Endothelial cell of umbilical vein (primary cell): Measurements from ENCODE around the gene FABP1. TPM values are rescaled to one million over a fixed set of nuclear protein-coding genes. Genes with fewer than 3 reads are reported as not detected.

ENCODE experiments used
- BruUV-seq: library from RNA; stranded (reverse); fragments of 400-500 nt; replicated peaks from 2 replicates; lab custom pipeline; 2021; lab: Mats Ljungman, UMichigan
- CTCF ChIA-PET: fragments of 300-600, 350-600 bp; sonication (Branson Sonifier 250); formaldehyde crosslinking; loops from one replicate; lab custom pipeline; 2021; ENCODE audit warnings: antibody characterized with exemption, inconsistent platforms; lab: Charles Lee
- POLR2A ChIA-PET: fragments of 300-600, 350-600 bp; sonication (Branson Sonifier 250); formaldehyde crosslinking; loops from one replicate; lab custom pipeline; 2021; ENCODE audit warnings: antibody characterized with exemption, inconsistent platforms; lab: Charles Lee
- DNase-seq: peaks from one replicate; pipeline ENCODE4 v3.0.0-alpha.2; 2011; ENCODE audit warnings: low read depth, low spot score
- FAIRE-seq: peaks from 2 replicates; lab custom pipeline; 2011; peaks lifted over from hg19 to GRCh38; lab: Jason Lieb, UNC
- H2AFZ ChIP-seq: 2 replicates; pipeline ENCODE4 v1.6.0; 2012; ENCODE audit warnings: low read depth, low read length, control low read depth, inconsistent platforms
- H3K27ac ChIP-seq: 2 replicates; pipeline ENCODE4 v1.5.1; 2011; ENCODE audit warnings: low read depth, mild to moderate bottlenecking, control low read depth, low read length, moderate library complexity; ENCODE audit not compliant: insufficient read depth
- H3K27me3 ChIP-seq, 2 experiments: 2 replicates each; pipeline versions ENCODE4 v1.6.0 to v1.6.1; 2011; ENCODE audit warnings: low read length in 2 of 2, mixed read lengths in 1 of 2; ENCODE audit not compliant: control insufficient read depth in 2 of 2, insufficient read depth in 2 of 2
- H3K36me3 ChIP-seq, 2 experiments: 2 replicates in 1 of 2; 3 replicates in 1 of 2; pipeline ENCODE4 v1.5.1; 2011; ENCODE audit warnings: low read length in 2 of 2, mild to moderate bottlenecking in 1 of 2, moderate library complexity in 1 of 2; ENCODE audit not compliant: control insufficient read depth in 2 of 2, insufficient read depth in 2 of 2; ENCODE audit errors: extremely low read depth in 1 of 2
- H3K4me1 ChIP-seq: 3 replicates; pipeline ENCODE4 v1.5.1; 2011; ENCODE audit warnings: mild to moderate bottlenecking, low read length; ENCODE audit not compliant: control insufficient read depth, insufficient read depth; ENCODE audit errors: extremely low read depth
- H3K4me2 ChIP-seq: 2 replicates; pipeline ENCODE4 v1.6.1; 2011; ENCODE audit warnings: low read length, control low read depth, mixed read lengths; ENCODE audit not compliant: insufficient read depth
- H3K4me3 ChIP-seq, 3 experiments: fragments of 200-600 bp in 1 of 3; sonication (generic), shearing (Covaris generic) in 1 of 3; replicated peaks in 1 of 3; 2 replicates each; pipeline ENCODE4 v1.5.1; 2011 to 2016; ENCODE audit warnings: control low read depth in 3 of 3, low read length in 3 of 3, mild to moderate bottlenecking in 2 of 3, inconsistent platforms in 1 of 3, low read depth in 1 of 3, moderate library complexity in 1 of 3; ENCODE audit not compliant: insufficient read depth in 1 of 3
- H3K79me2 ChIP-seq: 2 replicates; pipeline ENCODE4 v1.6.0; 2012; ENCODE audit warnings: low read length, inconsistent platforms; ENCODE audit not compliant: control insufficient read depth, insufficient read depth
- H3K9ac ChIP-seq: replicated peaks from 2 replicates; pipeline ENCODE3; 2011; ENCODE audit warnings: low read length, control low read depth; ENCODE audit not compliant: insufficient read depth; ENCODE audit errors: extremely low read depth
- H3K9me1 ChIP-seq: replicated peaks from 3 replicates; pipeline ENCODE4 v1.6.0; 2011; ENCODE audit warnings: mild to moderate bottlenecking, low read length; ENCODE audit not compliant: control insufficient read depth, insufficient read depth; ENCODE audit errors: extremely low read depth
- H3K9me3 ChIP-seq: replicated peaks from 2 replicates; pipeline ENCODE4 v1.5.1; 2012; ENCODE audit warnings: low read length, inconsistent platforms; ENCODE audit not compliant: control insufficient read depth, insufficient read depth
- H4K20me1 ChIP-seq: replicated peaks from 2 replicates; pipeline ENCODE3; 2011; ENCODE audit warnings: mild to moderate bottlenecking, low read length; ENCODE audit not compliant: control insufficient read depth, insufficient read depth; ENCODE audit errors: extremely low read depth
- CTCF ChIP-seq, 2 donors: IDR thresholded peaks; 1 replicate in 1 of 2; 2 replicates in 1 of 2; pipeline ENCODE4 v1.5.1; 2011; ENCODE audit warnings: low read length in 2 of 2, mild to moderate bottlenecking in 2 of 2, moderate library complexity in 2 of 2, control low read depth in 1 of 2, inconsistent platforms in 1 of 2, low read depth in 1 of 2; ENCODE audit not compliant: insufficient read depth in 1 of 2; ENCODE audit errors: extremely low read depth in 1 of 2
- EZH2 ChIP-seq: IDR thresholded peaks from 2 replicates; pipeline ENCODE4 v1.6.1; 2012; ENCODE audit warnings: borderline replicate concordance, low read depth, mild to moderate bottlenecking, moderate library complexity, low read length, inconsistent platforms; ENCODE audit not compliant: severe bottlenecking
- FOS ChIP-seq: IDR thresholded peaks from 2 replicates; pipeline ENCODE4 v1.6.1; 2011; ENCODE audit warnings: mild to moderate bottlenecking, low read length, moderate library complexity, borderline replicate concordance; ENCODE audit not compliant: insufficient read depth
- GATA2 ChIP-seq: IDR thresholded peaks from 2 replicates; pipeline ENCODE4 v1.7.0; 2011; ENCODE audit warnings: low read depth, mild to moderate bottlenecking, moderate library complexity, mixed read lengths, low read length; ENCODE audit not compliant: insufficient read length, insufficient read depth
- JUN ChIP-seq: IDR thresholded peaks from 2 replicates; pipeline ENCODE4 v1.6.1; 2011; ENCODE audit warnings: borderline replicate concordance, low read depth; ENCODE audit not compliant: insufficient read length, insufficient read depth
- MAX ChIP-seq: IDR thresholded peaks from 2 replicates; pipeline ENCODE4 v1.6.1; 2011; ENCODE audit not compliant: insufficient read depth, insufficient read length
- MYC ChIP-seq: IDR thresholded peaks from one replicate; pipeline ENCODE4 v1.6.1; 2011; ENCODE audit warnings: mild to moderate bottlenecking, low read depth, low read length
- POLR2A ChIP-seq: IDR thresholded peaks from 2 replicates; pipeline ENCODE4 v1.6.1; 2012; ENCODE audit warnings: low read depth, mild to moderate bottlenecking, control low read depth, low read length
- POLR2AphosphoS5 ChIP-seq: IDR thresholded peaks from 2 replicates; pipeline ENCODE4 v1.6.1; 2012; ENCODE audit warnings: low read depth, mild to moderate bottlenecking, control low read depth, low read length, moderate library complexity; ENCODE audit not compliant: insufficient read depth
- dilution Hi-C: fragments of 300-500 bp; cut with MboI; formaldehyde crosslinking; loops from one replicate; pipeline ENCODE4 v1.15.0; 2019; ENCODE audit warnings: low sequenced_read_pairs; ENCODE audit not compliant: extremely low pct_ligation_motif_present
- intact Hi-C: fragments of 100-400 bp; cut with micrococcal nuclease; formaldehyde crosslinking; loops from one replicate; pipeline ENCODE4 v1.10.0; 2022
- polyA plus RNA-seq, 4 experiments: library from polyadenylated mRNA; depleted of rRNA in 3 of 4; stranded (reverse) in 3 of 4; unstranded in 1 of 4; fragments of >200 nt; gene quantifications; 2 replicates each; pipeline versions ENCODE4 v1.2.1 to v1.2.3, GENCODE V29; 2011 to 2012; ENCODE audit warnings: missing spikeins in 1 of 4
- total RNA-seq: library from RNA; stranded (reverse); gene quantifications from 2 replicates; pipeline ENCODE4 v1.2.3, GENCODE V29; 2021

FABP1 gene
- total and polyA plus RNA-seq, 2 donors (not counting 3 experiments of a cell fraction or from before 2014, with no cell fraction given): not detected

GRCh38 chr2:88176352-88176984 is 48.6 kb upstream of the FABP1 start:
- H4K20me1 ChIP-seq: no peaks in the 10 kb centered on the region
- no TSS peak for BruUV-seq
- no peaks in the 10 kb centered on the region for H3K4me1 ChIP-seq
- no peak overlapping the region for H3K4me3 ChIP-seq
- ChIA-PET POLR2A (no interaction called here), CTCF (interaction anchor here (3.7 kb wide), 1 partner anchor 16 kb away, joined by 9 read pairs; no protein-coding TSS in a partner anchor)
- TF ChIP-seq CTCF (IDR thresholded peaks at IDR 0.05; ENCODE audit: extremely low read depth in 1 of 2, insufficient read depth in 1 of 2, low read depth in 1 of 2, low read length in 2 of 2) (no peak), MAX (no peak), POLR2A (no peak), MYC (no peak), FOS (no peak), EZH2 (no peak), GATA2 (no peak), POLR2AphosphoS5 (no peak), JUN (no peak)
- H2AFZ ChIP-seq: no peak overlapping the region
- DNase-seq: no peak
- no peak overlapping the region for H3K9ac ChIP-seq
- H3K9me1 ChIP-seq: no peaks in the 10 kb centered on the region
- intact Hi-C loops: no loop called here
- no peak overlapping the region for H3K4me2 ChIP-seq
- dilution Hi-C loops: no loop called here
- H3K27me3 ChIP-seq: peaks cover 0 to 6% of the 10 kb centered on the region in 2 experiments
- no peaks in the 10 kb centered on the region for H3K9me3 ChIP-seq
- H3K36me3 ChIP-seq: no peaks in the 10 kb centered on the region
- no peaks in the 10 kb centered on the region for H3K79me2 ChIP-seq
- no peak overlapping the region for H3K27ac ChIP-seq
- FAIRE-seq: no peak
